Glutamatergic neuron (in vitro differentiated cells): ENCODE data around the gene CLEC7A. TPM values are rescaled to one million over a fixed set of nuclear protein-coding genes. Genes with fewer than 3 reads are reported as not detected.

Experiments
- DNase-seq: peaks from one replicate; pipeline ENCODE4 v3.0.0; 2022
- H3K27ac Mint-ChIP-seq: one replicate; pipeline ENCODE4 v1.8.0; 2020; ENCODE audit warnings: mild to moderate bottlenecking, mixed read lengths, inconsistent platforms; ENCODE audit not compliant: unreplicated experiment
- H3K27me3 Mint-ChIP-seq: one replicate; pipeline ENCODE4 v1.8.0; 2020; ENCODE audit warnings: mild to moderate bottlenecking, moderate library complexity, mixed read lengths, inconsistent platforms; ENCODE audit not compliant: unreplicated experiment
- H3K36me3 Mint-ChIP-seq: one replicate; pipeline ENCODE4 v1.8.0; 2020; ENCODE audit warnings: mild to moderate bottlenecking, mixed read lengths, inconsistent platforms; ENCODE audit not compliant: unreplicated experiment
- H3K4me1 Mint-ChIP-seq: one replicate; pipeline ENCODE4 v1.8.0; 2020; ENCODE audit warnings: mild to moderate bottlenecking, low read depth, mixed read lengths, inconsistent platforms; ENCODE audit not compliant: unreplicated experiment
- H3K4me3 Mint-ChIP-seq: one replicate; pipeline ENCODE4 v1.8.0; 2020; ENCODE audit warnings: mild to moderate bottlenecking, mixed read lengths, inconsistent platforms; ENCODE audit not compliant: unreplicated experiment
- H3K9me3 Mint-ChIP-seq: one replicate; pipeline ENCODE4 v1.8.0; 2020; ENCODE audit warnings: mild to moderate bottlenecking, moderate library complexity, mixed read lengths, inconsistent platforms; ENCODE audit not compliant: unreplicated experiment
- CTCF ChIP-seq: fragments of 200-600 bp; sonication (generic); IDR thresholded peaks from one replicate; pipeline ENCODE4 v1.5.0; 2021; ENCODE audit not compliant: partially characterized antibody, unreplicated experiment
- total RNA-seq: library from RNA; stranded (reverse); fragmentation: NEBNext Ultra II Directional; extraction: Animal tissue kit (Norgen Biotek cat#: 25700); gene quantifications from one replicate; pipeline ENCODE4 v1.2.1, GENCODE V29; 2021; ENCODE audit not compliant: unreplicated experiment

CLEC7A gene
- total RNA-seq, 1 donor from 2014 or later: not detected

- H3K9me3 Mint-ChIP-seq: no peaks in the 10 kb centered on the region
- no peaks in the 10 kb centered on the region for H3K36me3 Mint-ChIP-seq
- H3K27ac Mint-ChIP-seq: peak overlapping the region; percentile 66
- H3K4me1 Mint-ChIP-seq: no peaks in the 10 kb centered on the region
- TF ChIP-seq CTCF: no peak
- DNase-seq: no peak
- H3K27me3 Mint-ChIP-seq: peaks cover 3% of the 10 kb centered on the region
- H3K4me3 Mint-ChIP-seq: peak overlapping the region; percentile 88
Measured at GRCh38 chr12:10154145-10154496, 24.1 kb upstream of the CLEC7A start.

GRCh38 chr12:10153271-10154144 is 23.5 kb upstream of the CLEC7A start:
- TF ChIP-seq CTCF: peak; percentile 96
- Mint-ChIP-seq H3K27me3 (peaks cover 3% of the 10 kb centered on the region), H3K4me3 (peak overlapping the region; percentile 88), H3K9me3 (no peaks in the 10 kb centered on the region), H3K36me3 (no peaks in the 10 kb centered on the region), H3K4me1 (no peaks in the 10 kb centered on the region), H3K27ac (peak overlapping the region; percentile 66)
- peak; percentile 72 for DNase-seq

- Mint-ChIP-seq H3K4me1 (no peaks in the 10 kb centered on the region), H3K27ac (no peak overlapping the region)
- no peak for DNase-seq
Measured at GRCh38 chr12:10151621-10152020, 21.6 kb upstream of the CLEC7A start.

GRCh38 chr12:10147714-10148403 is 17.9 kb upstream of the CLEC7A start:
- Mint-ChIP-seq H3K4me1 (no peaks in the 10 kb centered on the region), H3K36me3 (no peaks in the 10 kb centered on the region), H3K9me3 (peaks cover 3% of the 10 kb centered on the region), H3K27ac (no peak overlapping the region), H3K4me3 (no peak overlapping the region), H3K27me3 (peaks cover under 1% of the 10 kb centered on the region)
- no peak for DNase-seq
- TF ChIP-seq CTCF: no peak

More at GRCh38 chr12:10151621-10152020, 21.6 kb upstream of the CLEC7A start:
- Mint-ChIP-seq H3K36me3 (no peaks in the 10 kb centered on the region), H3K4me3 (no peak overlapping the region), H3K27me3 (peaks cover 3% of the 10 kb centered on the region), H3K9me3 (peaks cover 1% of the 10 kb centered on the region)
- no peak for TF ChIP-seq CTCF
